HG02852 (cell line): Measurements from ENCODE around the gene SPRED2.

ENCODE experiments used
- ATAC-seq: cut with Tn5 transposase; IDR thresholded peaks from one replicate; pipeline ENCODE4 v1.9.1; 2021; ENCODE audit warnings: mild to moderate bottlenecking, moderate library complexity; ENCODE audit not compliant: unreplicated experiment

SPRED2 gene

DNA sequence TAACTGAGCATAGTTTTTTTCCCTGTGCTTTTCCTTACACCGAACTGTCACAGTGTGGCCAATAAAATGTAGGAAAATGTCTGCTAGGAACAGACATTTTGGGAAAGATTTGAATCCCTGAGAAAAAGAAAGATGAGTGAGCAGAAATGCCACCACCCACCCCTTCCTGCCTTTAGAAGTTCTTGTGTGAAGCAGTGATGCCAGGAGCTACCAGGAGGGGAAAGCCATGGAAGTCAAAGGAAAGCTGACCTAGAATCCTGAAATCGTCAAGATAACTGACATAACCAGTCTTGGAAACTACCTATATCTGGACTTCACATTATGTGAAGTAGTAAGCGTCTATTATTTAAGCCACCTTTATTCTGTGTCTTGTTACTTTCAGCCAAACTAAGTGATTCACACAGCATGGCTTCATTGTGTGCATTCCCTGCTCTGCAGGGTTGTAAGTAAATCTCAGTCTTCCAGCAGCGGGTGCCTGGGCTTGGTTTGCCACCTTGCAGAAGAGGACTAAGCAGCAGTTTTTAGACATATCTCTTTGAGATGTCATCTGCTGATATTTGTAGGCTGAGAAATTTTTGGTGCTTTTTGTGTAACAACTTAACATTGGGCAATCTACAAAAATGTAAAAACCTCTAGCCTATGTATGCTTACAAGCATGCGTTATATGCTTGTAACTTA, 11.2 kb upstream of the SPRED2 start:
- no peak for ATAC-seq

DNA sequence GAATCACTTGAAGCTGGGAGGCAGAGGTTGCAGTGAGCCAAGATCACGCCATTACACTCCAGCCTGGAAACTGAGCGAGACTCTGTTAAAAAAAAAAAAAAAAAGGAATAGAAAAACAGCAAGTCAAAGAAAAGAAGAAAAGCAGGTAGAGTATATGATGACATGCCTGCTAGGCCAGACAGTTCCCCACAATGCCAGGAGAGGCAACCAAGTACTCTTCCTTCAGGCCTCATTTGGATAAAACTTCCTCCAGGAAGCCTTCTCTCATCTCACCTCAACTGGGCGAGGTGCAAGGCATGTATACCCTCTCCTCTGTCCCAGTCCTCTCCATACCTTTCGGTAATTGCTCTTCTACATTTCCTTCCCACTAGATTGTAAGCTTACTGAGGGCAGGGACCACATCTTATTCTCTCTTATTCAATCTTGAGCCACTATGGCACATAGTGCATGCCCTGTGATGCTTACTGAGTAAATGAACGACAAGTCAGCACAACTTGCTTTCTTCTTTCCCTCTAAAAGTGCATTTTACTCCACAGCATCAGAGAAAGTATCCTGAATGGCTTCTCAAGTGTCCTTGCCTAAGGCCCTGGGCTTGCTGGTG, 10.1 kb upstream of the SPRED2 start:
- no peak for ATAC-seq

- ATAC-seq: no peak
These were observed 5.9 kb upstream of the SPRED2 start for GRCh38 chr2:65438137-65438899.

GRCh38 chr2:65437392-65438135, 5.2 kb upstream of the SPRED2 start:
- ATAC-seq: no peak

GRCh38 chr2:65436824-65437221, 4.4 kb upstream of the SPRED2 start:
- ATAC-seq: peak; percentile 69

- peak; percentile 20 for ATAC-seq
These were observed 3.9 kb upstream of the SPRED2 start for GRCh38 chr2:65436169-65436823.

DNA sequence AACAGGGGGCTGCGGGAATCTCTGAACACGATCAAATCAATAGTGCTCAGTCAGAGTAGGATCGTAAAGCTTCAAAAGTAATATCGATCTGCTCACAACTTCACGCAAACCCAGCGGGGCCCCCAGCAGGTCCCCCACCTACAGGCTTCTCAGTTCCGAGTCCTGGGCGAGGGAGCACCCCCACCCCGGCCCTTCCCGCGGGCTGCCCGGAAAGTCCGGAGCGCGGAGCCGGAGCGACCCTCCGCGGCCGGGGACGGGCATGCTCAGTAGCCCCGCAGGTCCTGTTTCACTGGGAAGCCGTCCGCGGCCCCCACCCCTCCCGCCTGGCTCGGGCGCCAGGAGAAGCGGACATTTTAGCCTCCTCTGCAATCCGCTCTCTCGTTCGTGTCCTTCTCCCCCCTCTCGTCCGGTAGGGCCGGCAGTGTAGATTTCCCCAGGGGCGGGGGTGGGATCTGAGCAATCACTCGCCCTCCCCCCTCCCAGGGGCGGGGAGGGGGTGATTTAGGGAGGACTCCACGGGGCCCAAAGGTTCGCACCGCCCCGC, 3.3 kb upstream of the SPRED2 start:
- ATAC-seq: peak; percentile 20

GRCh38 chr2:65434592-65435241, 2.3 kb upstream of the SPRED2 start:
- no peak for ATAC-seq

DNA sequence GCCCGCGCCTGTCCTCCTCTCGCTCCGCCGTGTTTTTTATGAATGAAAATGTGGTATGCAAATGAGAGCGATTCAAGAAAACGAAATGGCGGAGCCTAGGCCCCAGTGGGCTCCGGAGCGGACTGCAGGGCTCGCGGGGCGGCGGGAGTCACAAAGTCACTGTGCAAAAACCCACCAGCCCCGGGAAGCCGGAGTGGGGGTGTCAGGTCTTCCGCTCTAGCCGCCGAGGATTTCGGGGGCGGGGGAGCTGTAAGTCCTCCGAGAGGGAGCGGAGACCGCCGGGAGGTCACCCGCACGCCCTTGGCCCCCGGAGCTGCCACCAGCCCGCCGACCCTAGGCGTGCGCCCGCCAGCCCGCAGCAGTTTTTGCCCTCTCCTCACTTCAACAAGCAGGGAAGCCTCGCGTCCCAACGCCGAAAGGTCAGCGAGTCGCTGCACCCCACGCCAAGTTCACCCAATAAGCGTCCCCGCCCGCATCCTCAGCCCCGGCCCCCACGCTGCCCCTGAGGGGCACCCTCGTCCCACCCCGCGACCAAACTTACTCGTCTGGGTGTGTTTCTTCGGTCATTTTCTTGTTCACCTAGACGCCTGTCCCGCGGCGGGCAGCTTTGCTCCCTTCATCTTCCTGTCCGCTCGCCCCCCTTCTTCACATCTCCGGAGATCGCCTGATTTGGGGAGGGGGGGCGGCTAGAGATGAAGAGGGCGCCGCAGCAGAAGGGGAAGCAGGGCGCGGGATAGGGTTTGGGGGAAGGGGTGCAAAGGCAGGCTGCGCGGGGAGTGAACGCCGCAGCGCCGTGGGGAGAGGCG, 775 bp downstream of the SPRED2 start:
- peak; percentile 35 for ATAC-seq

DNA sequence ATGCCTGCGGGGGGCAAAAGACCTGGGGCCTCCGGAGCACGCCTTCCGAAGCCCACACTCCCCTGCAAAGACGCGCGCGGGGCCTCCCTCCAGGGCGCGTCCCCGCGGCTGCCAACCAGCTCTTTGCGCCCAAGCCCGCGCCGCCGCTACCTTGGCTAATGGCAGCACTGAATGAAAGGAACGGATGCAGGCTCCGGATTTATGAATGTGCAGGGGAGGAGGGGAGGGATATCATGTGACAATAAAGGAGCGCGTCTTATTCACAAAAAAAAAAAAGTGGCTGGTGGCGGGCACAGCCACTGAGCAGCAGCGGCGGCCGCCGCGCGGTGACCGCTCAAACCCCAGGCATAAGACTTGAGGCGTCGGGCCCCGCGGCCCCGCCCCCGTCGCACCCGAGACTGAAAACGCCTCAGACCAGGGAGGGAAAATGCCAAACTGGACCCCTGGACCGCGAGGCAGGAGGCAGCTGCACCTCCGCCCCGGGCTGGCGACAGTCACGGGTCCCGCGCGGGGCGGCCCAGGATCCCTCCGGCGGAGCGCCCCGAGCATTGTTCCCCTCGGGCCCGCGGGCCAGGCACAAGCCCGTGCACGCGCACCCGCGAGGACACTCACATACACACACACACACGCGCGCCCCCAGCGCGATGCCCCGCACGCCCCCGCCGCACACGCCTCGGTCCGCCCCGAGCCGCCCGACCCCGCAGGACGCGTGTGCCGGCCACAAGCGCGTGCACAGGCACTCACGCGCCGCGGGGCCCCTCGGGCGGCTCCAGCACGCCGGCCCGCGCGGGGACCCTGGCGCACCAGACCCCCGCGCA, 1.6 kb downstream of the SPRED2 start:
- peak; percentile 31 for ATAC-seq

DNA sequence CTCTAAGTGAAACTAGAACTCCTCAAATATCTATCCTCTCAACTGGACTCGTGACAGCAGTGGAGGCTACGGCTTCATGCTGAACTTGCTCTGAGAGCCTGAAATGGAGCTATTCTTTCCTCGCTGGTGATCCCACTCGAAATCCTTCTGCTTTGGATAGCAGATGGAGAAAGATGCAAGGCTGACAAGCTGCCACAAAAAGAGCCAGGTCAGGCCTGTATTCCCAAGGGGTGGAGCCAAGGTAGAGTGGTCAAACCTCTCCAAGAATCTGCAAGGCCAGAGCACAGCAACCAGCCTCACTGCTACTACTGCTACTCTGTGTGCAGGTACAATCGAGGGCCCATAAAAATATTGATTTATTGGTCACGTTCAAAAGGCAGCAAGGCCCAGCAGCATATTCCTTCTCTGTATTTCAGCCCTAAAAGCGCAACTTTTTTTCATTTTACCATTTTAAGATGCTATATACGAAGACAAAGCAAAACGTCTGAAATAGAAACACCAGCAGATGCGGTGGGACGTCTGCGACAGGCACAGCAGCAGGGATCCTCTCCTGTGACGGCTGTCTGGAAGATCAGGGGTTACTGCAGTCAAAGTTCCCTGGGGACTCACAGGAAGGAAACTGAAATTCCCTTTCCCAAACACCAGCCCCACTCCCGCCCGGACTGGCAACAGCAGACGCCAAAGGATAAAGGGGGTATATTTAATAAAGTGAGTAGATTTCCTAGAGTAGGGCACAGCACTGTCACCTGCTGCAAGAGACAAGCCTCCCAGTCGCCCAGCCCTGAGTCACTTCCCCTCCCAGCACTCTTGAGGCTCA, 2.4 kb downstream of the SPRED2 start:
- peak; percentile 10 for ATAC-seq

- no peak for ATAC-seq
These were observed 4.9 kb downstream of the SPRED2 start for GRCh38 chr2:65427532-65427931.

- ATAC-seq: no peak
These were observed 7.1 kb downstream of the SPRED2 start for GRCh38 chr2:65425276-65425675.

DNA sequence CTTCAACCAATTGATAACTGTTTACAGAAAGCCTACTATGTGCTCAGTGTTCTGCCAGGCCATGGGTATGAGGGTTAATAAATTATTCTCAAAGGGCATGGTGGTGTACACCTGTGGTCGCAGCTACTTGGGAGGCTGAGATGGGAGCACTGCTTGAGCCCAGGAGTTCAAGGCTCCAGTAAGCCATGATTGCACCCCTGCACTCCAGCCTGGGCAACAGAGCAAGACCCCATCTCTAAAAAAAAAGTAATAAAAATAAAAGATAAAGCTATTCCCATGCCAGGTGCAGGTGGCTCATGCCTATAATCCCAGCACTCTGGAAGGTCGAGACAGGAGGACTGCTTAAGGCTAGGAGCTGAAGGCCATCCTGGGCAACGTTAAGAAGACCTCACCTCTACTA, 8.0 kb downstream of the SPRED2 start:
- ATAC-seq: no peak

DNA sequence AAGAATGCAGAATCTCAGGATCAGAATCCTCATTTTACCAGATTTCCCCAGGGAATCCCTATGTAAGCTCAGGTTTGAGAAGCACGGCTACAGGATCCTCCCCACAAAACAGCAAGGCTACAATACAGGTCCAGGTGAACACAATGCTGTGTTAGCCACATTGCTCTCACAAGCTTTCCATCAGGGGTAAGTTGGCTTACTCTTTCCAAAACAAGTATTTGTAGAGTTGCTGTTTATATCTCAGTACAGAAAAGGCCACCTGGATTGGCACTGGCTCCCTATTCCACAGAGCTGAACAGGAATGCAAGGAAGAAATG, 11.0 kb downstream of the SPRED2 start:
- ATAC-seq: no peak

DNA sequence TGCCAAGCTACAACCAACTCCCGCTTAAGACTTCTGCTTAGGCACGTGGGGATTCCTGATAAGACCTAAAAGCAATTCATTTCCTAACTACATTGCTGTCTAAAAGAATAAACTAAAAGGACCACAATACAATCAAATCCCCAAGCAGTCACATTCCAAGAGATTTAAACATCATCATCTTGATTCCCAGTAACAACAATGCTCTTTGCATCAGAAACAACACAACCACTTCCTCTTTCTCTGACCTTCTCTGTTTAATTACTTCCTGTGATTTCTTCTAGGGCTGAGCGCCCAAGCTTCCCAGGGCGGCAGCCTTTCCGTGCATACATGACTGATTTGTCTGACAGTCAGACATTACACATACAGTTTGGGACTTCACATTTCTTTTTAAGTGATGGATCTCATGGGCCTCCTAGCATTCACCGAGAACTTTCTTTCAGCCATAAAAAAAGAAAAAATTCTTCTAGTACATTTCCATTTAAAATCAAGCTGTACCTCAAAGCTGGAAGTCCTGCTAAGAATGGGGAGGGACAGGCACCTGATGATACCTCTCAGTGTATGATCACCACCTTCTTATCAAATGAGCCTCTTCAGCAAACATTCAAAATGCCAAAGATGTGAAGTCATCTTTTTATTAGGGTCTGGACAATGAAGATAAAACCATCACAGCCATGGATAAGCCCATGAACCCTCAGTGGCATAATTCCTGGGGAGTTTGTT, 11.5 kb downstream of the SPRED2 start:
- peak; percentile 77 for ATAC-seq

- ATAC-seq: no peak
These were observed 14.8 kb downstream of the SPRED2 start for GRCh38 chr2:65417509-65418085.
